HG03066 (cell line): ENCODE measurements around the gene AHCTF1.
"Not testable (repeated sequence)": the region's sequence is repeated elsewhere in the genome, so short reads cannot be mapped to it uniquely, and the experiment has no call there.

ENCODE experiments used
- ATAC-seq: cut with Tn5 transposase; IDR thresholded peaks from one replicate; pipeline ENCODE4 v1.9.1; 2021; ENCODE audit warnings: low read depth; ENCODE audit not compliant: unreplicated experiment

The AHCTF1 gene

DNA sequence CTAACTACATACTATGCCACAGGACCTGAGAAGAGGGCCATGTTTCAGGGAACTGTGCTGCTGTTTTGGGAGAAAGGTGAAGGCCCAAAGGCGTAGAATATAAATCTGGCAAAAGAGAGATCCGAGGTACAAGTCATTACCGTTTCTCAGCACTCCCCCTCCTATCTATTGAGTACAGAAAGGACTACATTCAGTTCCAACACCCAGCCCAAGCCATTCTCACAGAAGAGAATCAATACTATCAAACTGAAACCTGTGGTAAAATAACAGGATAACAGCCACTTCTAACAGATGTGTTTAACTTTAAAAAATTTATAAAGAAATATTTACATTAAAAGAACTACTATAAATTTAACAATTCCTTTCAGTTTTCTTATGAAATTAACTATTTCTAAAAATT is 7.8 kb downstream of the AHCTF1 start:
- ATAC-seq = no peak

DNA sequence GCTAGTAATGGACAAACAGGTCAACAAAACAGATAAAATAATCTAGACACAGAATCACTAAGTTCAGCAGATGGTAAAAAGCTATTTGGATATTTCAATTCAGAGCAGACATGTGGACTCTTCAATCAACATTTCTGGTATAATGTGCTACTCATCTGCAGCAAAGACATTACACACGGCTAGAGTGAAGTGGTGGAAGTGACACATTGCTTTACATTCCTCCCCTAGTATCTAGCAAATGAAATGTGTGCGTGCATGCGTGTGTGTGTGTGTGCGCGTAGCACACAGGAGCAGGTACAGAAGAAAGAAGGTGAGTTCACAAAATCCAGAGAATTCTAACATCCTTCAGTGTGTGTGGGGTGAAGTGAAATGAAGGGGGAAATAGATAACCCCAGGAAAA is 8.3 kb downstream of the AHCTF1 start:
- no peak for ATAC-seq

DNA sequence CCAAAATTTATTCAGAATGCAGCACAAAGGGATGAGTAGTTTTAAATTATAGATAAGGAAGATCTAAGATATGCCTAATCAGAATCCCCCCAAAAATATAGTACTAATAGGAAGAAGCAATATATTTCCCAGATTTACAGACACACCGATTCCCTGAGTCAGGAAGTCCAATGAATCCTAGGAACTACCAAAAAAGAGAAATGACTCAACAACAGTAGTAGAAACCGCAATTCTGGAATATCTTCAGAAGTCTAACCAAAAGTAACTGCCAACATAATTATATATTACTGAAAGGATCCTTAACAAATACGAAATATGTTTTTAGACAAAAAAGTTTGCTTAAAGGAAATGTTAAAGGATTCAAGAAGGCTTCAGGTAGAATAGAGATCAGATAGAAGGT is 10.3 kb downstream of the AHCTF1 start:
- ATAC-seq = no peak

DNA sequence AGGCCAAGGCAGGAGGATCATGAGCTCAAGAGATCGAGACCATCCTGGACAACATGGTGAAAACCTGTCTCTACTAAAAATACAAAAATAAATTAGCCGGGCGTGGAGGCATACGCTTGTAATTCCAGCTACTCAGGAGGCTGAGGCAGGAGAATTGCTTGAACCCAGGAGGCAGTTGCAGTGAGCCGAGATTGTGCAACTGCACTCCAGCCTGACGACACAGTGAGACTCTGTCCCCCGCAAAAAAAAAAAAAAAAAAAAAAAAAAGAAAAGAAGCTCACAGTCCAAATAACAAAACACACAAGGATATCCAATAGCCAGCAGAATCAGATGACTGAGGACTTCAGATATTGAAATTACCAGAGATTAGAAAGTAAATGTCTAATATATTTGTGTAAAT is 11.8 kb downstream of the AHCTF1 start:
- no peak for ATAC-seq

DNA sequence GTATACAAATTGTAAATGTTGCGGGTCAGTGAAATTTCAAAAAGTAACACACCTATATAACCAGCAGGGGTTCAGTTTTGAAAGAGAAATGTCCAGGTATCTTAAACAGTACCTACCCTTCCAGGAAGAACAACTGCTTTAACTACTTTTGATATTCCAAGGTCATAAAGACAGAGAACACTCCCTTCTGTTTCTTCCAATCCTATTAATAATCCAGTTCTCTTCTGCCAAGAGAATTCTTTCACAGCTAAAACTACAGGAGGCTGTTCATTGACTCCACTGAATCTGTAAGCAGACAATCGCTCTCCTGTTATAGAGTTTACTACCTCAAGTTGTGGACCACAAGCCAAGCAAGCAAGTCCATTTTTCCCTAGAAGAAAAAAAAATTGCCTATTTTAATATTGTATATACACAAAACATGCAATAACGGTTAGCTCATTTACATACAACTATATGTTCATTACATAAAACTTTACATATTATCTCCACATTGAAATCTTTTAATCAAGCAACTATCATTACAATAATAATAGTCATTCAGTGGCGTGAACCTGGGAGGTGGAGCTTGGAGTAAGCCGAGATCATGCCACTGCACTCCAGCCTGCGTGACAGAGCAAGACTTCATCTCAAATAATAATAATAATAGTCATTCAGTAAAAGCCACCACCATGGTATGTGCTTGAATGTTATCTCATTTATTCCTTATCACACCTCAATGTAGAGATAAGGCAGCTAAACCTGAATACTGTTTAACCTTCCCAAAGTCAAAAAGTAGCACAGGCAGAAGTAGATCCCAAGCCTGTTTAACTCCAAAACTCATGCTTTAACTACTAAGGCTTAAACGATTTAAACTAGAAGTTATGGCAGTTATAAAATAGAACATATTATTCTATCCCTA is 15.5 kb downstream of the AHCTF1 start:
- not testable (repeated sequence) for ATAC-seq

DNA sequence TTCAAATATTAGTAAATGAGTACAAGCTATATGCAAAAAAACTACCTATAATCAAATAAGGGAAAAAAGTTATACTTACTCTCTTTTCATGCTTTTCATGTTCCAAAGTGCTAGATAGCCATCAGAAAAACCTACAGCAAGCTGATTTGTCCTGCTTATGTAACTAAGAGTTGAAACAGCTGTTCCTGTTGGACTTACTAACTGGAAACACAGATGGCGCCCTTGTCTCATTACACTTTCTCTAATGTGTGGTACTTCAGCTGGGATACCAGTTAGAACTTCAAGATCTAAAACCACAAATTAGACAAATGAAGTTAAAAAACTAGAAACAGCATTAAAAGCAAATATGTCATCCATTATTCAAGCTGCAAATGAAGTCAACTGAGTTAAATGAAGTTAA is 24.3 kb downstream of the AHCTF1 start:
- peak; percentile 71 for ATAC-seq

DNA sequence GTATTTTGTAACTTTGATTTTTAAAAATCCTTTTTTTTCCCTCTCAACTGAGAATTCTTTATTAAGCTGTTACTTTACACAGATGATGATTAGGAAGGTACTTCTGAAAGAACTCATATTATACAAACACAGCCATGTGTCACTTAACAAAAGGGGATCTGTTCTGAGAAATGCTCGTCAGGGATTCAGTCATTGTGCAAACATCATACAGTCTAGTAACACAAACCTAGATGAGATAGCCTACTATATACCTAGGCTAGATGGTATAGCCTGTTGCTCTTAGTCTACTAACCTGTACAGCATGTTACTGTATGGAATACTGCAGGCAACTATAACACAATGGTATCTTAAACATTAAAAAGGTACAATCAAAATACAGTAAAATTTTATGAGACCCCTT is 24.9 kb downstream of the AHCTF1 start:
- ATAC-seq = no peak

DNA sequence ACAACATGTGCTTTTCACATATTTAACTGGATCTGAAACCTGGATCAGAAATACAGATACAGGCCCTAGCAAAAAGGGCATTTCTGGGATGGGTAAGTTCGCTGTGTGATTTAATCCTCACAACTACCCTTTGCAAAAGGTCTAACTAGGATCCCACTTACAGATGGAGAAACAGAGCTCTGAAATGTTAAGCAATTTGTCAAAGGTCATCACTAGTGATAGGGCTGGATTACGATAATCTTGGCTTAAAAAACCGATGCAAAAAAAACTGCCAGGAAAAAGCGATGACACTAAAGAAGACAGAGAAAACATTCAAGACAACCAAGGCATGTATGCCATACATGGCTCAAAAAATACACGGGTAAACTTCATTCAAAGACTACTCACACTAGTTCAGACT is 29.9 kb downstream of the AHCTF1 start:
- no peak for ATAC-seq

DNA sequence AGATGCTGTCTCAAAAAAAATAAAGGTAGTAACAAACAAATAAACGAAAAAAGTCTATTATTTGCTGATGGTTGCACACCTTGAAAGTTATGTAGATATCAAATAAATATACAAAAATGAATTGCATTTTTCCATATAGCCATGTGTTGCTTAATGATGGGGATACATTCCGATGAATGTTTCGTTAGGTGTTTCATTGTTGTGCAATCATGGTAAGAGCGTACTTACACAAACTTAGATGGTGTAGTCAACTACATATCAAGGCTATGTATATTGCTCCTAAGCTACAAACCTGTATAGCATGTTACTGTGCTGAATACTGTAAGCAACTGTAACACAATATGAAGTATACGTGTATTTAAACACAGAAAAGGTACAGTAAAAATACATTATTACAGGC is 34.4 kb downstream of the AHCTF1 start:
- ATAC-seq = no peak

DNA sequence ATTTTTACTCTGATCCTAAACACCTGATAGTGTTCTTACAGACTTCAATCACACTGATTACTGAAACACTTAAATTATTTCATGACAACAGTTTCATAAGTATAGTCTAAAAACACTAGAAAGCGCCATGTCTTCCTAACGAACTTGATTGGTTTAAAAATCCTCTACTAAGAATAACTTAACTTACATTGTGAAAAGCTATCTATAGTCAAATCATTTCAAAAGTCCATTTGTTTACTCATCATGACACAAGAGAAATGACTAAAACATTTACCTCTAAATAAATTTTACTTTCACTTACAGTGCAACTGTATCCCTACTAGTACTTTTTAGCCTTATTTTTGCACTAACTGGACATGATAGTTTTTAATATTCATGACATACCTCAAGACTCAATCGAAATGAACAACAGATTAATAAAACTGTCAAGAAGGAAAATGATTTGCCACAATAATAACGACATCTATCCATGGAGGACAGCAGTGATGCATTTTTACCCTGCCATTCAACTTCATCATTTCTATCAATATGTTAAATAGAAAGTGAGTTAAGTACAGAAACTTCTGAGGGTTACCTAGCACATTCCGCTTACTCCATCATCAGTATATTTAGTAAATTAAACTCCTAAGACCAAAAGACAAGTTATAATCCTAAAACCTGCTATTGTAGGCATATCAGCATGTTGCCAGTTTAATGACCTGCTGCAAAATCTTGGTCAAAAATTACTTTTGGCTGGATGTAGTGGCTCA is 38.4 kb downstream of the AHCTF1 start:
- ATAC-seq = no peak

DNA sequence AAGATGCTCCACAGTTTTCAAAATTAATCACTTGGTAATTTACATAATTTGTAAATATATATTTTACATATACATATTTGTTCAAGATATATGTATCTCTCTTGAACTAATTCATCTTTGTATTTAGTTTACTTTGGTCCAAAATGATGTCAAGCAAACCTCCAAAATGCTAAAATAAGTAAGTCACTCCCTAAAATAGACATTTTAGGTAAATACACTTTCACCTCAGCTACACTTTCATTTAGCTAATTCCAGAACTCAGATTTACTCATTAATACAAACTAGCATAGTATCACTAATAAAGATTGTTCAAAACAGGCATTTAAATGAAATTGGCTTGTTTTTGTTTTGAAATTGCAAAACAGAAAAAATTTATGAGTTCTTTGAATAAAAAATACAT is 40.6 kb downstream of the AHCTF1 start:
- ATAC-seq = no peak

DNA sequence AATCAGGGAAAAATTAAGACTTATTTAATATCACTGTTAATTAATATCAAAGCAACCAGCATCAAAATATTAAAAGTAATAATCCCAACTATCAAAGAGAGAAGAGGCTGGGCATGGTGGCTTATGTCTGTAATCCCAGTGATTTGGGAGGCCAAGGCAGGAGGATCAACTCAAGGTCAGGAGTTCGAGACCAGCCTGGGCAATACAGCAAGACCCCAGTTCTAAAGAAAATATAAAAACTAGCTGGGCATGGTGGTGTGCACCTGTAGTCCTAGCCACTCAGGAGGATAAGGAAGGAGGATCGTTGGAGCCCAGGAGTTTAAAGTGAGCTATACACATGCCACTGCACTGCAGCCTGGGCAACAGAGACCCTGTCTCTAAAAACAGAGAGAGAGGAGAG is 43.2 kb downstream of the AHCTF1 start:
- no peak for ATAC-seq

DNA sequence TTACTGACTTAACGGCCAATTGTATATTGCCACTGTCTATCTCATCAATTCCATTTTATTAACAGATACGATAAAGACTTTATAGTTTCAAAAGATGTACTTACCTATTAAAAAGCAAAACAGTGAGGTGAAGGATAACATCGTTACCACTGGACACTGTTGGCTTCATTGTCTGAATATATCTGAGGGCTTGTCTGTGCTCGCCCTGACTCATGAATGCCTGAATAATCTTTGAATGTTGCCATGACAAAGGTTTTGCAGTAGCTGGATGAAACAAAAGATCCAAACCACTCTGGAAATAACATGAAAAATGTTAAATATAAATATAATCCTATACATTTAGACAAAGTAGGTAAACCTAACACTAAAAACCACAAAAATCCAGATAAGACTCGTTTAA is 46.4 kb downstream of the AHCTF1 start:
- ATAC-seq = not testable (repeated sequence)

DNA sequence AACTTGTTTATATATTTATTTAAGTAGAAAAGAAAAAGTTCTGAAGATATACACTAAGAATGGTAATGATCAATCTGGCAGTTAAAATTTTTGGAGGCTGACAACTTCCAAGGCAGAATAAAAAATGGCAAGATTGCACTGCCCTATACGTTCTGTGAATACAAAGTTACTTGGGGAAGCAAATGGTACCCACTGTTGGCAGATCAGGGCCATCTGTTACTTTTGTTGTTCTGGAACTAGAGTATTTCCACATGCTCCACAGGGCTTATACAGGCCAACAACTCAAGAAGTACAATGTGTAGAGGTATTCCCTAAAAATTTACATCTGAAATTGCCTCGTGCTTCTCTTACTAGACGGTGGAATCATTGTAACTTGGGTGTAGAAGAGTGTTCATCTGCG is 53.2 kb downstream of the AHCTF1 start:
- no peak for ATAC-seq

DNA sequence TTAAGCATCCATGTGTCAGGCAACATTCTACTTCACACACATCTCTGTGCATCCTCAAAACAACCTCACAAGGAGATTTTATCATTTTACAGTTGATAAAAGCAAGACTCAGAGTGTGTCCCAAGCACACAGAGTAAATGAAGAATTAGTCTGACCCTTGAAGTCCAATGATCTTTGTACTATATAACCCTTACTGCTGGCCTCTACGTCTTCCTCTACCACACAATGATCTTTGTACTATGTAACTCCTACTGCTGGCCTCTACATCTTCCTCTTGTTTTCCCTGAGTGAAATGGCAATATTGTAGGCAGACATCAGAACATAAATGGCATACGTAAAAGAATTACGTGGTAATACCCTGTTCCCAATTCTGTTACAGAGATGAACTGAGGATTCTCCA is 55.3 kb downstream of the AHCTF1 start:
- no peak for ATAC-seq

DNA sequence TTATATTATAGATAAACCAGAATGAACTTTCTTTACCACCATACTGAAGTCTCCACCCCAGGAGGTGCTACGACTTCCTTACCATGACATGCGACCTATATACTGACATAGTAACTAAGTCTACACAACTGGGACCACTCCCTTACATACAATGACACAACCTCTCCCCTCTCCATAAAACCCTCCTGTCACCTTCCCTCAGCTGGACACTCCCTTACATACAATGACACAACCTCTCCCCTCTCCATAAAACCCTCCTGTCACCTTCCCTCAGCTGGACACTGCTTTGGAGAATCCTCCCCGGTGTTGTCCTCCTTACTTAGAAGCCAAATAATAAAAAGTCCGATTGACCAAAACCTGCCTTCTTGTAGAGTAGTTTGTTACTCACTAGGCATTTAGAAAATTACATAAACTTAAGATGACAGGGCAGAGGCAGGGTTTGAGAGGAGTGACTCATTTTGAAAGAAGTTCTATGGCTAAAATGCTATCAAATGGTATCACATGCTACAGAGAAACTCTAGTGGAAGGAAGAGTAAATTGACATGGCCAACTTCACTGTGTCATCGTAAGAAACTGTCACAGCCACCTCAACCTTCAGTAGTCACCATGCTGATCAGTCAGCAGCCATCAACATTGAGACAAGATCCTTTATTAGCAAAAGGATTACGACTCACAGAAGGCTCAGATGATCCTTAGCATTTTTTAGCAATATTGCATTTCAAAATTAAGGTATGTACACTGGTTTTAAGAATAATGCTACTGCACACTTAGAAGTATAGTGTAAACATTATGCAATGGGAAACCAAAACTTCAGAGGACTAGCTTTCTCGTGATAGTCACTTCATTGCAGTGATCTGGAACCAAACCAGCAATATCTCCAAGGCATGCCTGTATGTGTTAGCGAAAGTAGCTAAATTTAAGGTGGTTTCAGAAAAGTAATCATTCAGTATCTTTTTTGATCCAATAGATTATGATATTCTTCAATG is 56.4 kb downstream of the AHCTF1 start:
- peak; percentile 63 for ATAC-seq

DNA sequence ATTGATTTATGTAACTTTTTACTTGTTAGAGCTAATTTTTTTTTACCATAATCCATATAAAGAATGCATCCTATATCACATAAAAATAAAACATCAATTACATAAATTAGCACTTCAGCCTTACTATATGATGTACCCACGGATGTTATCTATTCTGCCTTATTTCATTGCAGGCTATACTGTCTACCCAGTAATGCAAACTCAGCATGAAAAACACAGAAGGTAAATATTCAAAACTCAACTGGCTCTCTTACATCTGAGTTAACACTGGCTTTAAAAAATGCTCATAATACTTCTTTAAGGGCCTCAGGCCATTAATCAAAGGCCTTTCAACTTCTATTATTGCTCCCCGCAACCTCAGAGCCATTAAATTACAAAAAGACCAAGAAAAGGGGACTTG is 65.8 kb downstream of the AHCTF1 start:
- ATAC-seq = no peak

DNA sequence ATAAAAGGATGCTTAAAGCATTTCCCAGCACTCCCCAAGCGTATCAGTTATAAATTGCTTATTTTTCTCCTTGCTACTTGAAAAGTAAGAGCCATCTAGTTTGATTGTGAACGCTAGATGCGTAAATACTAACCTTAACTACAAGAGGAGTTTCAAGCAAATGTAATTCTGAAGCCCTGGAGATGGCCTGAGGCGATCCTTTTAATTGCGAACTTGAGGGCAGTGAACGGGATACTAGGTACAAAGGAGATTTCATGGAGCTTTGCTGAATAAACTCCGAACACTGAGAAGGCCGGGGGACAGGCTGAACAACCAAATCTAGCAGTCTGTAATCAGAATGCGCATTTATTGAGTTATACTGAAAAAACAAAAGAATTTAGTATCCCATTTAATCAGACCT is 68.0 kb downstream of the AHCTF1 start:
- ATAC-seq = not testable (repeated sequence)

DNA sequence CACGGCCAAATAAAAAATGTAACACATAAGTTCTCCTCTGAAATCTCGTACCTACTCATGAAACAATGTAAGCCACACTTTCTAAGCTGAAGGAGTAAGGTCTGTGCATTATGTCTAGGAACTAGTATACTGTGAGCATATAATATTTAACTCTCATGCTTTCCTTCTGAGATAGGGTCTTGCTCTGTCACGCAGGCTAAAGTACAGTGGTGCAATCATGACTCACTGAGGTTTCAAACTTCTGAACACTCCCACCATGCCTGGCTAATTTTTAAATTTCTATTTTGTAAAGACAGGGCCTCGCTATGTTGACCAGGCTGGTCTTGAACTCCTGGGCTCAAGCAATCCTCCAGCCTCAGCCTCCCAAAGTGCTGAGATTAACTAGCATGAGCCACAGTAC is 71.3 kb downstream of the AHCTF1 start:
- no peak for ATAC-seq

DNA sequence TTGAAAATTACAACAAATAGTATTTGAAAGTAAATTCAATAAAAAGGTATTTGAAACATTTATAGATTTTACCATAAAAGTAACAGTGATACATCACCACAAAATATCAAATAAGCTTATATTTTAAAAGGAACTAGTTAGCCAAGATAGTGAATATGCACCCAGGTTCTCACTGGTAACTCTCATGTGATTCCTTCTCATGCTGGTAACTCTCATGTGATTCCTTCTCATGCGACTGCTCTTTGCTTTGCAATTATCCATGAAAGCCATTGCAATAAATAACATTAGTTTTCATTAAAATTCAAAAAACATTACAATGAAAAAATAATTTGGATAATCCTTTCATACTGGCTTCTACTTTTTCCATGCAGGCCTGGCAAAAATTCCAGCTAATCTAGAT is 75.4 kb downstream of the AHCTF1 start:
- no peak for ATAC-seq

DNA sequence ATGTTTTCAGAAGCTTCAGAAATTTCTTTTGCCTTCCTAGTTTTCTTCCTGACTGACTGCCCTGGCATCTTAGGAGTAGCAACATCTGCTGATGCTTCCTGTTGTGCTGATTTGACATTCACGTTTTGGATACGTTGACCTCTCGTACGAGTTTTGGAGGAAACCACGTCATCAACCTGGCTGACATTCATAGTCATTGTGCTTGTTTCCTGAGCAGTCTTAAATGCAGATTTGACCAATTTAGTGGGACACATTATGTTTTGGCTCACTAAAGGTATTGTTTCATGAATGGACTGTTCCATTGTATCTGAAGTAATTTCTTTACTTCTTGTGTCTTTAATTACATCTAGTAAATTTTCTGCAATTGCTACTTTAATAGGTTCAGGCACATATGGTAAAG is 81.1 kb downstream of the AHCTF1 start:
- not testable (repeated sequence) for ATAC-seq
